Endodermal cell (in vitro differentiated cells): ENCODE measurements around the gene HNRNPK. TPM values are rescaled to one million over a fixed set of nuclear protein-coding genes. Genes with fewer than 3 reads are reported as not detected.
A peak's percentile ranks its signal among the peaks of the same experiment; 100 is the strongest.
"Not testable (repeated sequence)": the region's sequence is repeated elsewhere in the genome, so short reads cannot be mapped to it uniquely, and the experiment has no call there.

Experiments used
- DNase-seq: peaks from one replicate; pipeline ENCODE4 v3.0.0-alpha.2; 2017
- H3K27ac ChIP-seq: 2 replicates; pipeline ENCODE4 v1.5.1; 2013; ENCODE audit warnings: mild to moderate bottlenecking, low read depth, low read length, moderate library complexity
- H3K27me3 ChIP-seq: 2 replicates; pipeline ENCODE4 v1.6.1; 2013; ENCODE audit warnings: mild to moderate bottlenecking, low read length, moderate library complexity; ENCODE audit not compliant: insufficient read depth, control insufficient read depth, poor library complexity, severe bottlenecking
- H3K36me3 ChIP-seq: 2 replicates; pipeline ENCODE4 v1.7.0; 2013; ENCODE audit warnings: mild to moderate bottlenecking, low read length, moderate library complexity; ENCODE audit not compliant: control insufficient read depth, insufficient read depth
- H3K4me1 ChIP-seq: one replicate; pipeline ENCODE4 v1.7.0; 2013; ENCODE audit warnings: low read length; ENCODE audit not compliant: control insufficient read depth, insufficient read depth
- H3K4me3 ChIP-seq: 2 replicates; pipeline ENCODE4 v1.5.1; 2013; ENCODE audit warnings: mild to moderate bottlenecking, low read length, moderate library complexity
- H3K9ac ChIP-seq: 2 replicates; pipeline ENCODE4 v1.6.1; 2013; ENCODE audit warnings: mild to moderate bottlenecking, low read length, moderate library complexity; ENCODE audit not compliant: poor library complexity, severe bottlenecking; ENCODE audit errors: extremely low read depth
- H3K9me3 ChIP-seq: 2 replicates; pipeline ENCODE4 v1.6.1; 2013; ENCODE audit warnings: mild to moderate bottlenecking, low read length, moderate library complexity; ENCODE audit not compliant: control insufficient read depth
- H3K27ac Mint-ChIP-seq: 2 replicates; pipeline ENCODE4 v1.8.0; 2020; ENCODE audit warnings: mixed read lengths
- H3K27me3 Mint-ChIP-seq: 2 replicates; pipeline ENCODE4 v1.8.0; 2021; ENCODE audit warnings: mild to moderate bottlenecking, mixed read lengths; ENCODE audit not compliant: insufficient read depth
- H3K36me3 Mint-ChIP-seq: 2 replicates; pipeline ENCODE4 v1.8.0; 2020; ENCODE audit warnings: low read depth, mixed read lengths
- H3K4me1 Mint-ChIP-seq: 2 replicates; pipeline ENCODE4 v1.8.0; 2020; ENCODE audit warnings: mixed read lengths
- H3K4me3 Mint-ChIP-seq: 2 replicates; pipeline ENCODE4 v1.8.0; 2020; ENCODE audit warnings: mild to moderate bottlenecking, moderate library complexity, mixed read lengths
- H3K9me3 Mint-ChIP-seq: 2 replicates; pipeline ENCODE4 v1.8.0; 2020; ENCODE audit warnings: mild to moderate bottlenecking, mixed read lengths
- WGBS, 2 experiments: methylation state at CpG; one replicate each; pipeline versions ENCODE4 v1.1.5 to v1.1.7; 2013; ENCODE audit warnings: missing lambda C conversion rate in 2 of 2, mixed read lengths in 1 of 2; ENCODE audit not compliant: insufficient coverage in 1 of 2, insufficient read length in 1 of 2; 5-methylcytosine and 5-hydroxymethylcytosine counted together
- total RNA-seq, 2 donors: library from RNA; stranded (reverse); fragmentation: NEBNext Ultra II Directional in 1 of 2; extraction: Animal tissue kit (Norgen Biotek cat#: 25700) in 1 of 2; gene quantifications; 2 replicates in 1 of 2; 3 replicates in 1 of 2; pipeline ENCODE4 v1.2.1, GENCODE V29; 2021
- TF ChIP-seq, protein P1 (sequence below): fragments of 200-600 bp; sonication (generic); conservative IDR thresholded peaks from 2 replicates; pipeline ENCODE4 v1.5.0; 2021; ENCODE audit warnings: antibody characterized with exemption, mild to moderate bottlenecking

Gene HNRNPK
- total RNA-seq, 2 donors from 2014 or later: 714 to 780 TPM

DNA sequence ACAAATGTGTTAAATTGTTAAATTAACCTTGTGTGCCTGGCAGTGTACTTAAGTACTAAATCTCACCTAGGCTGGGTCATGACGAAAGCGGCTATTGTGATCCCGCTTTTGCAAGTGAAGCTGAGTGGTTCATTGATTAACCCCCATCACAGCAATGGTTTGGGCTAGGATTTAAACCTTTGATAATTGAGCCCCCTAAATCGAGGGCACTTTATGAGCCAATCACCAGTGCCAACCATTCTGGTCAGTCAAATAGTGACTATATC lies 22.8 kb downstream of the HNRNPK start:
- WGBS, 2 experiments: 76 to 98% methylated on average over 4 of the region's 4 CpGs
- Histone ChIP-seq H3K9ac (peak overlapping the region; percentile 51), H3K27ac (no peak overlapping the region), H3K9me3 (no peaks in the 10 kb centered on the region), H3K36me3 (no peaks in the 10 kb centered on the region), H3K27me3 (no peaks in the 10 kb centered on the region), H3K4me1 (no peaks in the 10 kb centered on the region), H3K4me3 (peak overlapping the region; percentile 76)
- Mint-ChIP-seq H3K36me3 (peaks cover 19% of the 10 kb centered on the region), H3K27ac (peak overlapping the region; percentile 94), H3K9me3 (no peaks in the 10 kb centered on the region), H3K4me3 (peak overlapping the region; percentile 90), H3K27me3 (no peaks in the 10 kb centered on the region), H3K4me1 (peaks cover 6% of the 10 kb centered on the region)
- TF ChIP-seq, protein P1, sequence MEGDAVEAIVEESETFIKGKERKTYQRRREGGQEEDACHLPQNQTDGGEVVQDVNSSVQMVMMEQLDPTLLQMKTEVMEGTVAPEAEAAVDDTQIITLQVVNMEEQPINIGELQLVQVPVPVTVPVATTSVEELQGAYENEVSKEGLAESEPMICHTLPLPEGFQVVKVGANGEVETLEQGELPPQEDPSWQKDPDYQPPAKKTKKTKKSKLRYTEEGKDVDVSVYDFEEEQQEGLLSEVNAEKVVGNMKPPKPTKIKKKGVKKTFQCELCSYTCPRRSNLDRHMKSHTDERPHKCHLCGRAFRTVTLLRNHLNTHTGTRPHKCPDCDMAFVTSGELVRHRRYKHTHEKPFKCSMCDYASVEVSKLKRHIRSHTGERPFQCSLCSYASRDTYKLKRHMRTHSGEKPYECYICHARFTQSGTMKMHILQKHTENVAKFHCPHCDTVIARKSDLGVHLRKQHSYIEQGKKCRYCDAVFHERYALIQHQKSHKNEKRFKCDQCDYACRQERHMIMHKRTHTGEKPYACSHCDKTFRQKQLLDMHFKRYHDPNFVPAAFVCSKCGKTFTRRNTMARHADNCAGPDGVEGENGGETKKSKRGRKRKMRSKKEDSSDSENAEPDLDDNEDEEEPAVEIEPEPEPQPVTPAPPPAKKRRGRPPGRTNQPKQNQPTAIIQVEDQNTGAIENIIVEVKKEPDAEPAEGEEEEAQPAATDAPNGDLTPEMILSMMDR: no peak
- no peak for DNase-seq

GRCh38 chr9:83956436-83957247 lies 23.4 kb downstream of the HNRNPK start:
- DNase-seq: peak; percentile 59
- Histone ChIP-seq H3K27ac (no peak overlapping the region), H3K36me3 (no peaks in the 10 kb centered on the region), H3K4me3 (peak overlapping the region; percentile 76), H3K9ac (peak overlapping the region; percentile 51), H3K9me3 (no peaks in the 10 kb centered on the region), H3K27me3 (no peaks in the 10 kb centered on the region), H3K4me1 (no peaks in the 10 kb centered on the region)
- no peaks in the 10 kb centered on the region for H3K27me3 Mint-ChIP-seq
- peaks cover 23% of the 10 kb centered on the region for H3K36me3 Mint-ChIP-seq
- H3K9me3 Mint-ChIP-seq: no peaks in the 10 kb centered on the region
- TF ChIP-seq, protein P1: no peak
- peaks cover 6% of the 10 kb centered on the region for H3K4me1 Mint-ChIP-seq
- peak overlapping the region; percentile 94 for H3K27ac Mint-ChIP-seq
- WGBS, 2 experiments: 28 to 56% methylated on average over 38 to 57 of the region's 57 CpGs
- H3K4me3 Mint-ChIP-seq: peak overlapping the region; percentile 90

- no peaks in the 10 kb centered on the region for H3K4me1 ChIP-seq
- peak overlapping the region; percentile 94 for H3K27ac Mint-ChIP-seq
- peak overlapping the region; percentile 76 for H3K4me3 ChIP-seq
- H3K36me3 ChIP-seq: no peaks in the 10 kb centered on the region
- DNase-seq: no peak
- H3K9me3 Mint-ChIP-seq: no peaks in the 10 kb centered on the region
- no peak overlapping the region for H3K27ac ChIP-seq
- H3K4me3 Mint-ChIP-seq: peak overlapping the region; percentile 90
- 59 to 79% methylated on average over 17 to 23 of the region's 23 CpGs for WGBS, 2 experiments
- no peaks in the 10 kb centered on the region for H3K27me3 Mint-ChIP-seq
- no peaks in the 10 kb centered on the region for H3K9me3 ChIP-seq
- peaks cover 24% of the 10 kb centered on the region for H3K36me3 Mint-ChIP-seq
- TF ChIP-seq, protein P1: no peak
- H3K27me3 ChIP-seq: no peaks in the 10 kb centered on the region
- peaks cover 6% of the 10 kb centered on the region for H3K4me1 Mint-ChIP-seq
- peak overlapping the region; percentile 51 for H3K9ac ChIP-seq
Observed at GRCh38 chr9:83956086-83956435, 24.0 kb downstream of the HNRNPK start.

DNA sequence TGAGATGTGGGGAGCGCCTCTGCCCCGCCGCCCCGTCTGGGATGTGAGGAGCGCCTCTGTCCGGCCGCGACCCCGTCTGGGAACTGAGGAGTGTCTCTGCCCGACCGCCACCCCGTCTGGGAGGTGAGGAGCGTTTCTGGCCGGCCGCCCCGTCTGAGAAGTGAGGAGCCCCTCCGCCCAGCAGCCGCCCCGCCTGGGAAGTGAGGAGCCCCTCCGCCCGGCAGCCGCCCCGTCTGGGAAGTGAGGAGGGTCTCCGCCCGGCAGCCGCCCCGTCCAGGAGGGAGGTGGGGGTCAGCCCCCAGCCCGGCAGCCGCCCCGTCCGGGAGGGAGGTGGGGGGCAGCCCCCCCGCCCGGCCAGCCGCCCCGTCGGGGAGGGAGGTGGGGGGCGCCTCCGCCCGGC lies 31.9 kb downstream of the HNRNPK start:
- WGBS, 2 experiments: 97% methylated on average over 39 of the region's 39 CpGs; no CpG with 5 or more reads in 1 of the 2 experiments
- H3K9me3 Mint-ChIP-seq: peaks cover 24% of the 10 kb centered on the region
- DNase-seq, H3K4me3 Mint-ChIP-seq, H3K27ac Mint-ChIP-seq, H3K27ac ChIP-seq, H3K27me3 ChIP-seq, H3K27me3 Mint-ChIP-seq, H3K4me3 ChIP-seq, H3K9ac ChIP-seq, H3K4me1 ChIP-seq, H3K4me1 Mint-ChIP-seq: not testable (repeated sequence)
- H3K36me3 ChIP-seq: peaks cover 18% of the 10 kb centered on the region
- H3K9me3 ChIP-seq: peaks cover 20% of the 10 kb centered on the region
- H3K36me3 Mint-ChIP-seq: peaks cover 59% of the 10 kb centered on the region
